Measurements from ENCODE around the gene AKAP9.
A peak's percentile ranks its signal among the peaks of the same experiment; 100 is the strongest.
"Not testable (repeated sequence)": the region's sequence is repeated elsewhere in the genome, so short reads cannot be mapped to it uniquely, and the experiment has no call there.

Gene AKAP9

DNA sequence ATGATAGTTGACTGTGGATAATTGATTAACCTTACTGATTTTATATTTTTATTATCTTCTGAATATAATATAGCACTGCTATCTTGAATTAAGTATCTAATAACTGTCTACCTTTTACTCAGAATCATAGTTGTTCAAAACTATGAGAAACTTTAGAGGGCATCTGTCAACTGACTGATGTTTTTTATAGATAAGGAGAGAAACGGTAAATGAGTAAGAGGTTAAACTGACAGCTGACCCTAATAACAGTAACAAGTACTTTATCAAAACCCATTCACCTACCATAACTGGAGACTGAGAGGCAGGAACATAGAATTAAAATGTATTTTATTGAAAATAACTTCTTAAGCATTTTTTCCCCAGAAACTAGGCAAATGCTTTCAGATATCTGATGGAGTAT is 131.5 kb downstream of the AKAP9 start:
- DNase-seq, result no peak

DNA sequence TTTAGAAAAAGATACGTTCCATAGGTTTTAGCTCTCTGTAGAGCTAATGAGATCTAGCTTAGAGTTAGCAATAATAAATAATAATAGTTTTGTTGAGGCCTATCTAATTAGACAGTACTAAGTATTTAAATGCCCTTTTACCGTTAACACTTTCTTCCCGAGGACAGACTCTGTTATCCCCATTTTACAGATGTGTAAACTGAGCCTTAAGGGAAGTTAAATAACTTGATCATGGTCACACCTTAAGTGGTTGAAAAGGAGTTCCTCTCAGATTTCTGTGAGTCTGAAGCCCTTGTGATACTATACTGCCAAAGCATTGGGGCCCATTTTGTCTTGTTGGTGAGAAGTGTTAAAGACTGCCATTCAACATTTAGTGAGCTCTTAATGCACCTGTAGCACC is 132.0 kb downstream of the AKAP9 start:
- no peak for DNase-seq

DNA sequence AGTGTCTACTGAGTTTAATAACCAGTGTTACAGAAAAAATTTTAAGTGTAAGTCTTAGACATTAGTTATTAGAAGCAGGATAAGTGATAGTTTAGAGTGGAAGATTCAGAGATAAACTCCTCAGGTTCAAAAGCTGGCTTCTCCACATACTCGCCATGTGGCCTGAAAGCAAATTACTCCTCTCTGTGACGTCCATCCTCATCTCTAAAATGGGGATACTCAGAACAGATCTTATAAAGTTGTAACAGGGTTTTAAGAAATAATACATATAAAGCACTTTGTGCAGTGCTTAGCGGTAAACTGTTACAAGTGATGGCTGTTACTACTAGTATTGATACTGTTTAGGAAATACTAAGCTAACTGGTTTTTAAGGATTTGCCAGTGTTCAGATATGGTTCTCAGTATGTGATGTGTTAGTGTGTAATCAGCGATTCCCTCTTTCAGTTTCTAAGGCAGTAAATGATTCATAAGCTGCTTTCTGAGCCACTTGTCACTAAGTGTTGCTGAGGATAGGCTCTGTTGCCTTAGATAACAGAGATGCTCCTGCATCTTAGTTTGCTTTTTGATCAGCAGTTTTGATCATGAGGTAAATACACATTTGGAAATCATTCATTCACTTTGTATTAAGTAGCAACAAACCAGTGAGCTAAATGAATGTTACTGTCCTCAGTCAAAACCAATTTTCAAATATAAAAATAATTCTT is 134.9 kb downstream of the AKAP9 start:
- no peak for DNase-seq

DNA sequence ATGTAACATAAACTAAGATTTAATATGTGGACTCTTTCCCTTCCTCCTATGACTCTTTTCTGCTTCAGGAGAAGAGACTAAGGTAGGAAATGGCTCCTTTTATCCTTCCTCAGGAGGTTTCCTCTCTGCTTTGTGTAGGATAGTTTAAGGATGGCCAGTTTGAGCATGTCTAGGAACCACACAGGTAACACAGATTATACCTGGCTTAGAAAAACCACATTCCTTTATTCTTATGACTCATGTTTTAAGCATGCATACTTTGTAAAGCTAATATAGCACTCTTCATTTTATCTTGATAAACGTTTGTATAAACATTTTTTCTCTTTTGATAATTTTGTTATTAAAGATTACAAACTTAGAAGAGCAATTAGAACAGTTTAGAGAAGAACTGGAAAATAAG is 135.8 kb downstream of the AKAP9 start:
- DNase-seq, result no peak

DNA sequence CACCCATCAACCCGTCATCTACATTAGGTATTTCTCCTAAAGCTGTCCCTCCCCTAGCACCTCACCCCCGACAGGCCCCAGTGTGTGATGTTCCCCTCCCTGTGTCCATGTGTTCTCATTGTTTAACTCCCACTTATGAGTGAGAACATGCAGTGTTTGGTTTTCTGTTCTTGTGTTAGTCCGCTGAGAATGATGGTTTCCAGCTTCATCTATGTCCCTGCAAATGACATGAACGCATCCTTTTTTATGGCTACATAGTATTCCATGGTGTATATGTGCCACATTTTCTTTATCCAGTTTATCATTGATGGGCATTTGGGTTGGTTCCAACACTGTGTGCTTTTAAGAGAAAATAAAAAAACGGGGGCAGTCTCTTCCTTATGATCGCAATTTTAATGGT is 143.3 kb downstream of the AKAP9 start:
- DNase-seq, result not testable (repeated sequence)

DNA sequence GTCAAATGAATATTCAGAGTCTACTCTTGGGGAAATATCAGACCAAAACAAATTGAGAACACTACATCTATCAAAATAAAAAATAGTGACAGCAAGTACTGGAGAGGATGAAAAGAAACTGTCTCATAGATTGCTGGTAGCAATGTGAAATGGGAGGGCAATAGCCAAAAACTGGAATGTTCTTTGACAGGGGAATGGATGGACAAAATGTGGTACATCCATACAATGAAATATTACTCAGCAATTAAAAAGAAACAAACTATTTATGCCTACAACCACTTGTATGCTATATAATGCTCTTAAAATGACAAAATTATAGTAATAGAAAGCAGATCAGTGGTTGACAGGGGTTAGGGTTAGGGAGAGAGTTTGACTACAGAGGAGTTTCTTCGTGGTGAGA is 147.6 kb downstream of the AKAP9 start:
- DNase-seq, result no peak

DNA sequence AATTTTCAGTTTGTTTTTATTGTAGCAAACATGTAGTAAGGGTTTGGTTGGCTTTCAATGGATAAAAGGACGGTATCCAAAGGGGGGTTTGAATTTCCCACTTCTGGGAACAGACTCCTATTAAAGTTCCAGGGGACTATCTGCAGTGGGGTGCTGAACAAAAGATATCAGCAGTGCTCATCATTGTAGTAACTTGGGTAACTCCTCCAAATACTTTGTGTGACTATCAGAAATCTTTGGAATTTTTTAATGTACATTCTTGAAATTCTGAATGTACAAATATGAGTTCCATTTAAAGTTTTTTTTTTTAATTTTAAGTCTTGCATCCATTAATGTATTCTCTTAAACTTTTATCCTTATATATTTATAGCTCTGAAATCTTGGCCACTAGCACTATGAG is 151.5 kb downstream of the AKAP9 start:
- DNase-seq, result no peak

DNA sequence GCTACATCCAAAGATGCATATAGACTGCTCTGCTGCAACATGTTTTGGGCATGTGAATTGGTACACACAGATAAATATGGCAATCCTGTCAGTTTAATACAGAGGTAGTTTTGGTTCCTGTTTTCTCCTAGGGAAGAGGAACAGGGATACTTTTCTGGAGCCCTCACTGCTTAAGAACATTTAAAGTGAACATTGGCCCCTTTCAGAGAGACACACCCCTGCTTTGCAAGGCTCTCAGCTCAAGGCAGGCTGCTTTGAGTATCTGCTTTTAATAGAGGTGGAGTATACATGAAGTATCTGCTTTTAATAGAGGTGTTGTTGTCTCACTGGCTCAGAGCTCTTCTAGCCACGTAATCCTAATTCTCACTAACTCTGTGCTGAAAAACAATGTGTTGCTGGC is 154.7 kb downstream of the AKAP9 start:
- no peak for DNase-seq

DNA sequence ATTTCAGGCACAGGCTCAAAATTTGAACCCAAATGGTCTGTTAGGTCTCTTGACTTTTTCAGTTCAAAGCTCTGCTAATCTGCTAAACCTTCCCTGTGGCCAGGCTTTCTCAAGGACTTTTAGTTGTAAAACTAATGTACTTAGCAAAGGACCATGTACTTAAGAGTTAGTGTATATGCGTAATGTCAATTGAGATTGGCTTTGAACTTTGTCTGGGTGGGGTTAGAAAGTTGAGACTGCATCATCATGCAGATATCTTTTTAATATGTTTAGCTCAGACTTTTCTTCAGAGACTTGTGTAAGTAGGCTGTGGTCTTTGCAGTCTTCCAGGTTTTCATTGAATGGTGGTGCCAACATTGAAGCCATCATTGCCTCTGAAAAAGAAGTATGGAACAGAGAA is 159.9 kb downstream of the AKAP9 start:
- DNase-seq, result no peak

DNA sequence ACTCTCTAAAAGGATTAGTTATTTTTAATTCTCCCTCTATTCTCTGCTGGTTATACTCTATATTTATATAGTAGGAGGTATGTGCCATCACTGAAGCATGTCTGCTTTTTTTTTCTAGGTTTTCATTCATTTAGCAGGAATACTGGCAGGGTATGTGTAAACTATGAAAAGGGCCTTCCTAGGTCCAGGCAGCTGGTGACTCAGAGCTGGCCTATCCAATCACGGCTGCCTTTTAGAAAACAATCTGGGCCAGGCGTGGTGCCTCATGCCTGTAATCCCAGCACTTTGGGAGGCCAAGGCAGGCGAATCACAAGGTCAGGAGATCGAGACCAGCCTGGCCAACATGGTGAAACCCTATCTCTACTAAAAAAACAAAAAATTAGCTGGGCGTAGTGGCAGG is 162.2 kb downstream of the AKAP9 start:
- not testable (repeated sequence) for DNase-seq

DNA sequence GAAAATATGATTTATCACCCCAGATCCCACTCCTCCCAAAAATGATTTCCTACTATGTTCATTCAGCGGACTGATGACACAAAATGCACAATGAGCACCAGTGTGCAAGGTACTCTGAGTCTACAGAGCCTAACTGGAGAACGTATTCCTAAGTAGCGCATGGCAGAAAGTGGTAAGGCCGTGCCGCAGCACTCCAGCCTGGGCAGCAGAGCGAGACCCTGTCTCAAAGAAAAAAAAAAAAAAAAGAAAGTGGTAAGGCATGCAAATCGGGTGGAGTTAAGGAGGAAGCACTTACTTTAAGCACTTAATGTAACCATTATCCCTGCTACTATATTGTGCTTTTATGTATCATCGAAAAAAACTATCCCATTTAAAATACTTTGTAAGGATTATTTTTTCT is 168.2 kb downstream of the AKAP9 start:
- no peak for DNase-seq

DNA sequence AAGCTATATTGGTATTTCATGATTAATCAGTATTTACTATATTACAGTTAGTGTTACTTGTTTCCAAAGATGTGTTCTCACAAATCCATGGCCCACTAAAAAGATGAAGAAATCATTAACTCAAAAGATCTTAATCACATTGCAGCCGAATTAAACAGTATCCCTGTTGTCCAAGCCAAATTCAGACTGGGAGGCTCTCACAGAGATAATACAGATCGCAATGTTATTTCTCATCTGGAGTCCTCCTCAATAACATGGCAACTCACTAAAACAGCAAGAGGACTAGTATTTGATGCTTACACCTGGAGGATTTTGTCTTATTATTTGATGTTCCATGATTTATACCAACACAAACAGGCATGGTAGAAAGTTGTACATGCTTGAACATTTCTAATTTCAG is 170.2 kb downstream of the AKAP9 start:
- no peak for DNase-seq

DNA sequence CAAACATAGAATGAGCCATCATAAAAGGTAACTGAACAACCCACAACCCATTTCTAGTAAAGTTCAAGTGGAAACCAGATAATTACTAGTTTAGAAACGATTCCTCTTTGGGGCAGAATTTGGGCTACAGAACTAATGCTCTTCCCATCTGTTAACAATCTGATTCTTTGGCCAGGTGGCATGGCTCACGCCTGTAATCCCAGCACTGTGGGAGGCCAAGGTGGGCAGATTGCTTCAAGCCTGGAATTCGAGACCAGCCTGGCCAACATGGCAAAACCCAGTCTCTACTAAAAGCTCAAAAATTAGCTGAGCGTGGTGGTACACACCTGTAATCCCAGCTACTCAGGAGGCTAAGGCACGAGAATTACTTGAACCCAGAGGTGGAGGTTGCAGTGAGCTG is 175.2 kb downstream of the AKAP9 start:
- no peak for DNase-seq

DNA sequence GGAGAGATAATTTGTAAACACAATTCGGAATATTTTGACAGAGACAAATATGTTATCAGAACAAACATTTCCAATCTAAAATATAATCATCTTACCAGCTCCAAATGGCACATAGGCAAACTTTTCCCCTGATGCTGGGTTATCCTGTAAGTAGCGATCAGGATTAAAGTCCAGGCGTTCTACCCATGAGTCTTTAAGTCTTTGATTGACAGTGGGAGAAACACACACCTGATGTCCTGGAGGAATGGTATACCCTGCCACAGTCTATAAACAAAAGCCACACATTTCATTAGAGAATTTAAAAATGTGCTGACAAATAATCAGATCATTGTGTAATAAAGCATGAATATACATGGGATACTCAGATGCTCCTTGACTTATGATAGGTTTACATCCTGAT is 176.3 kb downstream of the AKAP9 start:
- DNase-seq, result no peak

DNA sequence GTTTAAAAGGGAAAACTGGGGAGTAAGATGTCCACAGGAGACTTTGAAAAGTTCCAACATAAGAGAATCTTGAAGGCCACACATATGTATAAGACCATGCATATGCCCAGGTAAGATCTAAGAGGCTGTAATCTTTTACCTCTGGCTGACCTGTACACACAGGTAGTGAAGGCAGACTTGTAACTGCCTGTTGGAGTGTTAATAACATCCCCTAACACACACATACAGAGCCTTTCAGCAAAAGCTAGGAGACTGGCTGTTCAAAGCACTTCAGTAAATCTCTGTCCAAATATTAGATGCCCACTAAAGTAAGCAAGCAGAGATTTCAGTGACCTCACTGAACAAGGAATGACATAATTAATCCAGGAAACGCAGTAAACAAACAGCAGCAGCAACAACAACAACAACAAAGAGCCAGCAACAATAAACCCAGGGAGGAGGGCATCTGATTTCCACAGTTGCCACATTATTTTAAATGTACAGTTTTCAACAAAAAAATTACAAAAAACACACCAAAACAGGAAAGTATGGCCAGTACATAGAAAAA is 178.6 kb downstream of the AKAP9 start:
- DNase-seq, result no peak

DNA sequence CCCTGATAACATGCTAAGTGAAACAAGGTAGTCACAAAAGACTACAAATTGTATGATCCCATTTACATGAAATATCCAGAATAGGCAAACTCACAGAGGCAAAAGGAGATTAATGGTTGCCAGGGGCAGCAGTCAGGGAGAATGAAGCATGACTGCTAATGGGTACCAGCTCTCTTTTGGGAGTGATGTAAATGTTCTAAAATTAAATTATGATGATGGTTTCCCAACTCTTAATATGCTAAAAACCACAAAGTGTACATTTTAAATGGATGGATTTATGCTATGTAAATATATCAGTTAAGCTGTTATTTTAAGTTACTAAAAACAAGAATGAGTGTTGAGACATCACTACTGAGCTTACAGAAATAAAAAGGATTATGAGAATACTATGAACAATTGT is 181.0 kb downstream of the AKAP9 start:
- DNase-seq, result no peak

DNA sequence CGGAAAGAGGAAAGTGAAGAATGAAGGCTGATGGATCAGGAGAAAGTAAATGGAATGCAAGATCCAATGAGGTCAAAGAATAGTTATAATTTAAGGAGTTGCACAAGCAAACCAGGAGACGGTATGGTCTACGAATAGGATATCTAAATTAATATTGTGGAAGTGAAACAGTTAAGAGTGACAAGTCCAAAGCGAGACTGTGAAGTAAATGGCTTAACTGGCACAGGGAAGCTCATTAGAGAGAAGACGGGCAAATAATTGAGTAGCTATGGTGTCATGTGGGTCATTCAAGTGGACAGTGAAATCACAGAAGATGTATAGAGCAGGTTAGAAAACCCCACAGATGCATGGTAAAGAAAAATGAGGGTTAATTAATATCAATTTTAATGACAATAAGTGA is 190.4 kb downstream of the AKAP9 start:
- DNase-seq, result no peak

DNA sequence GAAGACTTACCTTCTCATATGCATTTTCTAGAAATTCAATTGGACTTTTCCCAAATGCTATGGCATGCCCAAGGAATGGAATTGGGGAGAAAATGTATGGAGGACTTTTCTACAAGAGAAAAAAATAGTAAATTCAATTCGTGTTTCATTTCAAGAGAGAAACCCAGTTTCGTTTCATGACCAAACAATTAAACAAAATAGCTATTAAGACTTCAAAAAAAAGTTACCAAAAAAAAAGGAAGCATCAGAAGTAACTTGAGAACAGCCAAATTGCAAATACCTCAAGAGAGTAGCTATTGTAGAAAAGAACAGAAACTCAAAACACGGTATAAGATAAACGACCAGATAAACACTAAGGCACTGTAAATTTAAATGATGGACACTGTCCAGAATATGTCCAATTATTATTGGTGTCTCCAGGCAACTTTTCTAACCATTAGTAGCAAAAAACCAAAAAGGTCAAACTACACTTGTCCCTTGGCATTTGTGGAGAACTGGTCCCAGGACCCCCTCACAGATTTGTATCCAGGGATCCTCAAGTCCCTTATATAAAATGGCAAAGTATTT is 191.2 kb downstream of the AKAP9 start:
- DNase-seq, result no peak

DNA sequence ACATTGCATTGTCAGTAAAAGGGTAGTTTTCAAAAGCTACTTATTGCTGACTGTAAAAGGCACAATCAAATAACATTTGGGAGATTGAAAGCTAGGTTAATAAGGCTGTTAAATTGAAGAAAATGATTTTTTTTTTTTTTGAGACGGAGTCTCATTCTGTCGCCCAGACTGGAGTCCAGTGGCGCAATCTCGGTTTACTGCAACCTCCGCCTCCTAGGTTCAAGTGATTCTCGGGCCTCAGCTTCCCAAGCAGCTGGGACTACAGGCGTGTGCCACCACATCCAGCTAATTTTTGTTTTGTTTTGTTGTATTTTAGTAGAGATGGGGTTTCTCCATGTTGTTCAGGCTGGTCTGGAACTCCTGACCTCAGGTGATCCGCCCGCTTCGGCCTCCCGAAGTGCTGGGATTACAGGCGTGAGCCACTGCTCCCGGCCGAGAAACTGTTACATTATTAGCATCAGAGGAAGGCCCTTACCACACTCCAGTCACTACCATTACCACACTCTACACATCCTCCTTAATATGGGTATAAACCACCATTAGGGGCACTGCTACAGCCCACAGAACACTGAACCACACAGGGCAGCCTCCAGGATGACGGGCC is 192.6 kb downstream of the AKAP9 start:
- no peak for DNase-seq

DNA sequence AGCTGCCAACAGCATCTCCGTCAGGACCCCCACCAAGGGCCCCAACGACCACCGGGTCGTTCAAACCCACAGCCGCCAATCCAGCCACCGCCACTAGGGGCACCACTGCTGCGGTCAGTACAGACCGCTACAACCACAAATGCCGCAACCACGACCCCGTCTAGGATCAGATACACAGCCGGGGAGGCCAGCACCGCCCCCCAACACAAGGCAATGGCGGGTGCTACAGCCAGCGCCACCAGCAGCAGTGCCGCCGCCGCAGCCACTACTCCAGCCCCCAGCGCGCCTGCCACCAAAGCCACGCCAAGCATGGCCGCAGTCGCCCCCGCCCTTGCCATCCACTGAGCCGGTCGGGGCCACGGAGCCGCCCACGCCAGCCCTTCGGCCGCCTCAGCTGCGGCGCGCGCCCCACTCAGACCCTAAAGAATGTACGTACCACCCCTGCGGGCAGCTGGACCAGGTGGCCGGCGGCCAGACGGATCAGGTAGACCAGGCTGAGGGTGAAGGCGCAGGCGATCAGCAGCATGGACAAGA is 193.1 kb downstream of the AKAP9 start:
- peak; percentile 75 for DNase-seq

DNA sequence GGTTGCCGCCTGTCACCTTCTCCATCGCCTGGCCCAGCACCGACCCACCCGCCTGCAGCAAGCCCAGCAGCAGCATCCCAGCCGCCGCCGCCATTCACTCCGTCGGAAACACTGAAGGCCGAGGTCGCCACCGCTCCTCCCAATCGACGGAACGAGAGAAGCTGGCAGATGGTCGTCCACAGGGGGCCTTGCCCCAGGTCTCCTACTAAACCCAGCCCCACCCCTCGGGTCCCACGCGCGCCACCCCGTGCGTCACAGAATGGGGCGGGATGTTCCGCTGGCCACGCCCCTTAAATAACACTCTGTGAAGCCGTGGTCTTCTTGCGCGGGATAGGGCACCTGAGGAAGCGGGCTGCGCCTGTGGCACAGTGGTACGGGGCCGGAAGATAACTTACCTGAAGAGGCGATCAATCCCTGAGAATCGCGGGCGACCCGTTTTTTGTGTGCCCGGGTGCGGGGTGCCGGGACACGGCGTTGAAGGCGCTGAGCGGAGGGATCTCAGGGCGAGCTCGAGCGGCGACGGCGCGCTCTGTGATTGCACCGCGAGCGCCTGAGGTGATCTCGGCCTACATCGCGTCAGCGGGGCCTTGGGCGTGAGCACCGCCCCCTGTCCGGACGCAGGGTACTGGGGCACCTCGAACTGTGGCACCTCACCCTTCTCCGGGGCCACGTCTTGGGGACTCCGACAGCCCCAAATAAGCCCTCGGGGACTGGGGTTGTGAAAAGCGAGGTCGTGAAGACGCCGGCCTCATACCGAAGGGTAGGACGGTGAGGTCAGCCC is 193.8 kb downstream of the AKAP9 start, which contains the start of gene CYP51A1:
Gene CYP51A1 (minus strand): TSS at position 207 of the 781 bp plus-strand sequence. CDS start 113 bp downstream, at position 94.
- DNase-seq, result peak; percentile 94

DNA sequence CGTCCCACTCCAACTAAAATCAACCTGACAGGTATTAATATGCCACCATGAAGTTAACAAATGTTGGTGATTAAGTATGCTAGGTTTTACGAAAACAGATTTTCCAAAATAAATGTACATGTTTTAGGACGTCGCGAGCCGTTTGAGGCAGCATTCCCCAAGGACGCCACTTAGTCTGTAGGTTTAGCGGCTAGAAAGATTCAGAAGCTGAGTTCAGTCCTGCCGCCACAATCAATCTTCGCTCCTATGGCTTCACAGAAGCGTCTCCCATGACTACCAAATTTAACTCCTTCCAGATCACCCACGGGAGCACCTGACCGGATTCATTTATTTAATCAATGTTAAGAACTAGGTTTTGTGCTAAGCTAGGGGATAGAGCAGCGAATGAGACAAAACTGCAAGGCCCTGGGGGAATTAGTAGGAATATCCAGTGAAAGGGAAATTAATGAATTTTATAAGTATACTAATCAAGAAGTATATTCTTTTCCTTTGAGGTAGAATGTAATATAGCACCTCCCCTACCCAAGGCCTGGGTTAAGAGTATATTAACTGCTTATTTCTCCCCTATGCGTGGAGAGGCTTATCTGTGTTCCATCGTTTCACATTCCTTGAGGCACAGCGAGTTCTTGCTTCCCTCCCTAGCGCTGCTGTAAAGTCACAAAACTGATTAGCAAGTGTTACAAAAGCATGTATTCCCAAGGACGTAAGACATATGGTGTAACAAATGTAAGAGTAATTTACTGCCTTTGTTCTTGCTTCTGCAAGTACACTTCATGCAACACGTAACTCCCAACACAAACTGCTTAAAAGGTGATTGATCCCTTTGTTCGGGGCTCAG is 194.6 kb downstream of the AKAP9 start:
- no peak for DNase-seq

Measured in CD4-positive, alpha-beta T cell treated with Interleukin-12 subunit alpha and Interleukin-12 subunit beta, for 1 hour (primary cell).